Activated CD8-positive, alpha-beta memory T cell treated with anti-CD3 and anti-CD28 coated beads for 4 hours (primary cell): ENCODE results near the gene ODAM.
"Not testable (repeated sequence)": the region's sequence is repeated elsewhere in the genome, so short reads cannot be mapped to it uniquely, and the experiment has no call there.

Experiments used
- DNase-seq, 2 donors: peaks; one replicate each; pipeline ENCODE4 v3.0.0-alpha.2; 2020; ENCODE audit warnings: low read depth in 2 of 2

Gene ODAM

GRCh38 chr4:70221818-70222217, 26.3 kb downstream of the ODAM start:
- not testable (repeated sequence) for DNase-seq

DNA sequence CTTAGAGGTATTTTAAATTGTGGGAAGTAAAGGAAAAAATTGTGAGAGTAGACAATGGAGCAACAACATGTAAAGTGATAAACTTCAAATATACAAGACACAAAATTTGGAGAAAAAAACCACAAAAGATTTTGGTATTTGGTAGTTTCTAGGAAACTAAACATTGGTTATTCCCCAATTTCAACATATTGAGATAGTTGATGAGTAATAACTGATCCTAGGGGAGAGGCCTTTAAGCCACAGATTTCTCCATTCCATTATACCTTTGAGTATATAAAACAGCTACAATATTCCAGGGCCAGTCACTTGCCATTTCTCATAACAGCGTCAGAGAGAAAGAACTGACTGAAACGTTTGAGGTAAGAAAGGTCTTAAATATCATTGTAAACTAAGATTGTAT, 30.3 kb downstream of the ODAM start, which contains the start of gene FDCSP:
Gene FDCSP (plus strand): TSS at position 301 of the 400 bp plus-strand sequence. CDS start 5,071 bp downstream, outside the sequence.
- DNase-seq, result no peak

DNA sequence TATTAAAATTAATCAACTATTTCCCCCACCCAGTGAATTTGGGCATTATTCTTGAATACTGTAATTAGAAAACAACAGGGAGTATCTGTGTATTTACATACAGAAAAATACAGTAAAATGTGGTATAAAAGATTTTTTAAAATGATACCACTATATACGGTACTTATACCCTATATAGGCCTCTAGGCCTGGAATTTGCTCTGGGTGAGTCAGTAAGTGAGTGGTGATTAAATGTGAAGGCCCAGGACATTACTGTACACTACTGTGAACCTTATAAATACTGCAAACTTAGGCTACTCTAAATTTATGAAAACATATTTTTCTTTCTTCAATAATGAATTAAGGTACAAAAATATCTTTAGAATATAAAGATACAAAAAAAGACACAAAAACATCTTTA, 40.6 kb downstream of the ODAM start:
- DNase-seq, result no peak

- DNase-seq, result no peak
Observed at GRCh38 chr4:70239131-70239883, 43.8 kb downstream of the ODAM start.

- no peak for DNase-seq
Observed at GRCh38 chr4:70239884-70240591, 44.5 kb downstream of the ODAM start.

DNA sequence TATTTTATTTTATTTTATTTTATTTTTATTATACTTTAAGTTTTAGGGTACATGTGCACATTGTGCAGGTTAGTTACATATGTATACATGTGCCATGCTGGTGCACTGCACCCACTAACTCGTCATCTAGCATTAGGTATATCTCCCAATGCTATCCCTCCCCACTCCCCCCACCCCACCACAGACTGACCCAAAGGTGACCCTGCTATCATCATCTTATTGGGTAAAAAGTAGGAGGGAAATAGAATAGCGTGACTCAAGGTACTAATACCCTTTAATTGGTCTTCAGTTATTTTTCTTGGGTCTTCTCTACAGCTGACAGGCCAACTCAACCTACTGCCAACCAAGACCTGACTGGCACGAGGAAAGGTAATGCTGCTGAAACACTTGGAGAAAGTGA, 46.8 kb downstream of the ODAM start, which contains the start of gene CSN3:
Gene CSN3 (plus strand): TSS at position 301 of the 400 bp plus-strand sequence. CDS start 2,223 bp downstream, outside the sequence.
- not testable (repeated sequence) for DNase-seq

DNA sequence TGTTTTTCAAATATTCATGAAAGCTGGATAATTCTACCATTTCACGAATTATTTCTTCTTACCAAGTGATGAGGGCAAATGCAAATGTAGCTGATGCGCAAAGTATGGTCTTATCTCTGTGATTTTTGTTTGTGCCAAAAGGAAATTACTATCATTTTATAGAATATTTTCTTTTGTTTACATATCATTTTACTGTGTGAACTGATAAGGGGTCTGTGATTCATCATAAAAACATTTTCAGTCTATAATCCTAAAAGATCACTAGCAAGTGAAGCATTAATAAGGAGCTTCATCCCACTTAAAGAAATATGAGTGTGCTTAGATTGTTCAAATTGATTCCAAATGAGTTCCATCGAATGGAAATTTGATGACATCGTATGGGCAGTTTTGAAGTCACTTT, 47.6 kb downstream of the ODAM start:
- no peak for DNase-seq

- DNase-seq, result no peak
Observed at GRCh38 chr4:70251250-70251944, 55.9 kb downstream of the ODAM start.

- DNase-seq, result no peak
Observed at GRCh38 chr4:70251945-70252277, 56.4 kb downstream of the ODAM start.
